ENCODE data around the gene PRPF19.

The PRPF19 gene

DNA sequence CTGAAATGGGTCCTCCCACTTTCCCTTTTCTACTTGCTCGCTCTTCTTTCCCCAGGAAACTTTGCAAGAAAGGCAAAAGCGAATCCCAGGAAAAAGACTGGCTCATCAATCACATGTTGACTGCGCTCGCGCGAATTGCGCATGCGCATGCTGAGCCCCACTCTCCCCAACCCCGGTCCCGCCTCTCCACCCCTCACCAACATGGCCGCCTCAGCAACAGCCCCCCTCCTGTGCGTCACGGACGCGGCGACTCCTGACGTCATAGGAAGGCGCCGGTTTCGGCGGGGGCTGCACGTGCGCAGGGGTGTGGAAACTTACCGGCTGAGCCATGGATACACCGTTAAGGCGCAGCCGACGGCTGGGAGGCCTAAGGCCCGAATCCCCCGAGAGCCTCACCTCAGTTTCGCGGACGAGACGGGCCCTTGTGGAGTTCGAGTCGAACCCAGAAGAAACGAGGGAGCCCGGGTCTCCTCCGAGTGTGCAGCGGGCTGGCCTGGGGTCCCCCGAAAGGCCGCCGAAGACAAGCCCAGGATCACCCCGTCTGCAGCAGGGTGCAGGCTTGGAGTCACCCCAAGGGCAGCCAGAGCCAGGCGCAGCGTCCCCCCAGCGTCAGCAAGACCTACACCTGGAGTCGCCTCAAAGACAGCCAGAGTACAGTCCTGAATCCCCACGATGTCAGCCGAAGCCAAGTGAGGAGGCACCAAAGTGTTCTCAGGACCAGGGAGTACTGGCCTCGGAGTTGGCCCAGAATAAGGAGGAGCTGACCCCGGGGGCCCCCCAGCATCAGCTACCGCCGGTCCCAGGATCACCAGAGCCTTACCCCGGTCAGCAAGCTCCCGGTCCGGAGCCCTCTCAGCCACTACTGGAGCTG is 64.4 kb downstream of the PRPF19 start, which contains the start of gene CCDC86:
Gene CCDC86, plus strand, starts transcription at position 317 of the 871 bp plus-strand sequence. Its CDS starts 12 bp downstream, at position 329.
- peak; percentile 99 for DNase-seq (ENCODE audit: low read depth)

Measured in stimulated activated CD8-positive, alpha-beta memory T cell treated with anti-CD3 and anti-CD28 coated beads, Interleukin-12 subunit alpha, Interleukin-12 subunit beta, amount 100 ng/mL, for 4 hours (primary cell).